ENCODE data around the gene TRAPPC3L. TPM values are rescaled to one million over a fixed set of nuclear protein-coding genes. Genes with fewer than 3 reads are reported as not detected.

The TRAPPC3L gene
- total and polyA plus RNA-seq, 9 of the 15 experiments (the other 6 are each of a cell fraction or from before 2014, with no cell fraction given): not detected

DNA sequence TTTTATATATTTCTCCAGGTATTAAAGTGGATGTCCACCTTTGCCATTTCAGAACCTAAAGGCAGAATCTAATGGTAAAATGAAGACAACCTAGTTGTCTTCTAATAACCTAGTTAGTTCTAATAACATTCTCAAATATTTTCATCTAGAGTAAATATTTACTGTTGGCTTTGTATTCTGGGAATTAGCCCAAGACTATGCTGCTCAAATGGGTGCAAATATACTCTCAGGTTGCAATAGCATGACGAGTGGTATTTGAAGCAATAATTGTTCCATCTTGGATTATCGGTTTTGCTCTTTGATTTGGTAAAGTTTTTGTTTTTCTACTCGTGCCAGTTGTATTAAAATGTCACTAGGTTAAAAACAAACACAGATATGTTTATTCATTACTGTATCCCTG is 49.8 kb upstream of the TRAPPC3L start:
- CTCF ChIA-PET (ENCODE audit: low intra/inter-chr PET ratio): no interaction called here
- DNase-seq (ENCODE audit: extremely low read depth in 1 of 4, low spot score in 3 of 4) (no peak), FAIRE-seq (no peak), ATAC-seq (no peak)
- no peaks in the 10 kb centered on the region for H4K20me1 ChIP-seq (replicated peaks; ENCODE audit: control insufficient read depth, insufficient read depth, low read length)
- in situ Hi-C loops (cut with MboI): no loop called here
- BruUV-seq (replicated peaks): no TSS peak
- no peaks in the 10 kb centered on the region for H3K27me3 ChIP-seq (ENCODE audit: control insufficient read depth in 2 of 2, insufficient read depth in 2 of 2, low read length in 2 of 2)
- TF ChIP-seq PTTG1 (tag; IDR thresholded peaks at IDR 0.05; ENCODE audit: low read depth) (no peak), KAT7 (CRISPR knock-in tag; IDR thresholded peaks at IDR 0.05; ENCODE audit: borderline replicate concordance) (no peak), GATA2 (CRISPR knock-in tag; IDR thresholded peaks at IDR 0.05) (no peak), PHF20 (IDR thresholded peaks at IDR 0.05; ENCODE audit: partially characterized antibody) (no peak), CHD4 (IDR thresholded peaks at IDR 0.05; ENCODE audit: insufficient read depth, insufficient replicate concordance, low read depth, low read length, poor library complexity, severe bottlenecking) (no peak), RBFOX2 (IDR thresholded peaks at IDR 0.05; ENCODE audit: low read depth, low read length) (no peak)
- TF ChIP-seq, protein P1, sequence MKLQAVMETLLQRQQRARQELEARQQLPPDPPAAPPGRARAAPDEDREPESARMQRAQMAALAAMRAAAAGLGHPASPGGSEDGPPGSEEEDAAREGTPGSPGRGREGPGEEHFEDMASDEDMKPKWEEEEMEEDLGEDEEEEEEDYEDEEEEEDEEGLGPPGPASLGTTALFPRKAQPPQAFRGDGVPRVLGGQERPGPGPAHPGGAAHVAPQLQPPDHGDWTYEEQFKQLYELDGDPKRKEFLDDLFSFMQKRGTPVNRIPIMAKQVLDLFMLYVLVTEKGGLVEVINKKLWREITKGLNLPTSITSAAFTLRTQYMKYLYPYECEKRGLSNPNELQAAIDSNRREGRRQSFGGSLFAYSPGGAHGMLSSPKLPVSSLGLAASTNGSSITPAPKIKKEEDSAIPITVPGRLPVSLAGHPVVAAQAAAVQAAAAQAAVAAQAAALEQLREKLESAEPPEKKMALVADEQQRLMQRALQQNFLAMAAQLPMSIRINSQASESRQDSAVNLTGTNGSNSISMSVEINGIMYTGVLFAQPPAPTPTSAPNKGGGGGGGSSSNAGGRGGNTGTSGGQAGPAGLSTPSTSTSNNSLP (IDR thresholded peaks at IDR 0.05; ENCODE audit: borderline replicate concordance, low read depth, low read length): no peak
- TF ChIP-seq, protein P2, sequence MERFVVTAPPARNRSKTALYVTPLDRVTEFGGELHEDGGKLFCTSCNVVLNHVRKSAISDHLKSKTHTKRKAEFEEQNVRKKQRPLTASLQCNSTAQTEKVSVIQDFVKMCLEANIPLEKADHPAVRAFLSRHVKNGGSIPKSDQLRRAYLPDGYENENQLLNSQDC (CRISPR knock-in tag; IDR thresholded peaks at IDR 0.05): no peak
- no peak overlapping the region for H3K4me3 ChIP-seq
- no peak overlapping the region for H3K4me2 ChIP-seq (ENCODE audit: insufficient read depth, low read length)
- H3K9me3 ChIP-seq (replicated peaks; ENCODE audit: control insufficient read depth, insufficient read depth, low read depth, low read length): no peaks in the 10 kb centered on the region
- intact Hi-C loops (cut with micrococcal nuclease): no loop called here
- 73% methylated on average over 3 of the region's 3 CpGs for WGBS (ENCODE audit: insufficient coverage, low coverage, missing lambda C conversion rate)
- H3K9ac ChIP-seq (ENCODE audit: insufficient read depth in 1 of 2, low read depth in 2 of 2, low read length in 2 of 2): no peak overlapping the region
- H3K9me1 ChIP-seq (ENCODE audit: control insufficient read depth, insufficient read depth, low read length): no peaks in the 10 kb centered on the region
- no peaks in the 10 kb centered on the region for H3K79me2 ChIP-seq (ENCODE audit: control insufficient read depth, insufficient read depth, low read length)
- no peak overlapping the region for H3K27ac ChIP-seq (ENCODE audit: extremely low read depth, low read depth, low read length)
- POLR2A ChIA-PET: no interaction called here
- no peaks in the 10 kb centered on the region for H3K4me1 ChIP-seq (replicated peaks in 1 of 2; ENCODE audit: control insufficient read depth in 2 of 2, insufficient read depth in 2 of 2, low read length in 2 of 2)
- peaks cover 38% of the 10 kb centered on the region for H3K36me3 ChIP-seq (ENCODE audit: control insufficient read depth, insufficient read depth, low read length)
- H2AFZ ChIP-seq (ENCODE audit: low read depth, low read length): no peak overlapping the region
